GM18502 (cell line): Measurements from ENCODE around the gene OSMR.
"Not testable (repeated sequence)": the region's sequence is repeated elsewhere in the genome, so short reads cannot be mapped to it uniquely, and the experiment has no call there.

Experiments used
- ATAC-seq: cut with Tn5 transposase; IDR thresholded peaks from one replicate; pipeline ENCODE4 v1.9.1; 2021; ENCODE audit warnings: mild to moderate bottlenecking; ENCODE audit not compliant: unreplicated experiment, poor library complexity

OSMR gene

DNA sequence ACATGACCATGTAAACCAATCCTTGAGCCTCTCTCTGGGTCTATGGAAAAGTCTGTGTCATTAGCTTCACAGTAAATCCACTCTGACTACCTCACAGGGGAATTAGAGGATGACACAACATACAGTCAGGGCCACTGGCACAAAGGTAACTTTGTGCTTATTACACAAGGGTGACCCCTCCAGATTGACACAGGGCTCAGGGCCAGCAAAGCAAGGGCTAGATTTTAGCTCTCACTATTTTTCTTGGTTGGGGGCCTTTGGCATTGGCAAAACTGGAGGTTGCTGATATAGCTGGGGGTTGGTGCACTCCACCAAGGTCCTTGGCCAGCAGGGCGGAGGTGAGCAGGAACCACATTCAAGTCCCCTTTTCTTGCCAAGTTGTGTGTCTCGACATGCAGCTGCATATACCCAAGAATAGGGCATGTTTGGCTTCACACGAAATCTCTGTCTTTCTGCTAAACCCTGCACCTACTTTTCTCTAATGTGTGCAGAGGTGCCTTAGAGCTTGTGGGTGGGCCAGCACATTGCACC is 15.2 kb upstream of the OSMR start:
- no peak for ATAC-seq

DNA sequence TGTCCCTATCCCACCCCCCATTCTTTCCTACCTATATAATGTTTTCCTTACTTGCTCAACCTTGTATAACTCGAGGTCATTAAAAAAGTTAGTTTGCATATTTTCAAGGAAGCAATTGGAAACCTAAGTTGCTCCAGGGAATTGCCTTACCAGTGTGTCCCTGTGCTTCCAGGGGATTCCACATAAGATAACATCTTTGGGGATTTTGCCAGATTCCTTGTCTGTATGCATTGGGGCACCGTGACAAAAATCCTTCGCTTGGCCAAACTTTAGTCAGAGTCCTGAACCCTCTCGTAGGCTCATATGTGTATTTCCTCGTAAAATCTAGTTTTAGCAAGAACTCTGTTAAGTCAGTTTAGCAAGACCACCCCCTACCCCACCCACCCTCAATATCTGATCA is 14.7 kb upstream of the OSMR start:
- no peak for ATAC-seq

DNA sequence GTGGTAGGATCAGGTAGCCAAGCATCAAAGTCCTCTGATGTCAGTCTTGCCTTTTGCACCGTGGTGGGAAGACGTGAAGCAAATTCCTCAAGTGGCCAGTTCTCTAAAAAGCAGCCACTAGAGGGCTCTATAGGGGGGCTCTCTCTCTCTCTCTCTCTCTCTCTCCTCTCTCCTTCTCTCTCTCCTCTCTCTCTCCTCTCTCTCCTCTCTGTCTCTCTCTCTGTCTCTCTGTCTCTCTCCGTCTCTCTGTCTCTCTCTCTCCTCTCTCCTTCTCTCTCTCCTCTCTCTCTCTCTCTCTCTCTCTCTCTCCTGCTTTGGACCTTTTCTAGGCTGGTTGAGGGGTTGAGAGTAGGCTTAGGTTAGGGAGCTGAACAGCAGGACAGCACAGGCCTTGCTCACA is 13.9 kb upstream of the OSMR start:
- ATAC-seq = no peak

DNA sequence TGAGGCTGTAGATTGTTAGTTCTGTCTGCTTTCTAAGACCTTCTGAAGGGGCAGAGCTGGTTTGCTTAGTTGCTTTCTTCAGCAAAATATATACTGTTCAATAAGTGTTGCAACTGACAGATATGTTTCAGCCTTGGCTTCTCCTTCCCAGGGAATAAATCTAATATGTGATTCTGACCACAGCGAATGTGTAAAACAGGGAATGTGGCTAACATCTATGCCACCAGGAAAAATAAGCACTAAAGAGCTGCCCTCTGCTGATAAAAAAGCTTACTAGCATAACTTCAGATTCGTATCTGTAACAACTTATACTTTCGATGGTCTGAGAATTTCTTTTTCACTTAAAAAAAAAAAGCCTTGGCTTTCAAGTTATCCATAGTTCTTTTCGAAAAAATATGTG is 13.0 kb upstream of the OSMR start:
- ATAC-seq = no peak

DNA sequence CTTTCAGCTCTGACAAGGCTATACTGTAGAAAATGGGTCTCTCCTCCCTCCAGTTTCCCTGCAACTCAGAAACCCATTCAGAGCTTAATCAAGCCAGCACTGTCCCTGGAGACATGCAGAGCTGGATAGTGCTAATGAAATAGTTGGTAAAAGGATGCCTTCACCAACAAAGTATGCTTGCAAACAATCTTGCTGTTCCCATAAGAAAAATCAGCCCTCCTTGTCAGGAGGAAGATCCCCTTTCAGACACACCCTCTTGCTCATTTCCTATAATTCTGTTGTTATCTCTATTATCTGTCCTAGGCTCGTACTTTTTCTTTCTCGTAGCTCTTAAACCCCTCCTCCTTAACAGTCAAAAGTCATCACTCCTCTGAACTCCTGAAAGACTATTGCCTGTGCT is 9.9 kb upstream of the OSMR start:
- ATAC-seq = no peak

DNA sequence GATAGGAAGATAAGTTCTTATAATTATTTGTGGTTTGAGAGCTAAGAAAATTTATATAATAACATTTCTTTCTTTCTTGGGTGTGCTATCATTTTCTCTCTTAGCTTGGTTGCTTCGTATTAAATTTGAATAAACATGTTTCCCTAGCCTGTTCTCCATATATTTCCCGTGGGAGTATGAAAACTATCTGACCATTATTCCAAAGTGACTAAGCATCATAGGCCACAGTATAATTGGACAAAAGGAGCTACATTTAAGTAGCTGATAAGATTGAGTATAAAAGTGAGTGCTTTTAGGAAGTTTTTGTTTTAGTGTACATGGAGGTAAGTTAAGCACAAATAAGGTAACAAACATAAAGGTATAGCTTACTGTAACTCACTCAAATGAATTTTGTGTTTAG is 8.4 kb upstream of the OSMR start:
- no peak for ATAC-seq

DNA sequence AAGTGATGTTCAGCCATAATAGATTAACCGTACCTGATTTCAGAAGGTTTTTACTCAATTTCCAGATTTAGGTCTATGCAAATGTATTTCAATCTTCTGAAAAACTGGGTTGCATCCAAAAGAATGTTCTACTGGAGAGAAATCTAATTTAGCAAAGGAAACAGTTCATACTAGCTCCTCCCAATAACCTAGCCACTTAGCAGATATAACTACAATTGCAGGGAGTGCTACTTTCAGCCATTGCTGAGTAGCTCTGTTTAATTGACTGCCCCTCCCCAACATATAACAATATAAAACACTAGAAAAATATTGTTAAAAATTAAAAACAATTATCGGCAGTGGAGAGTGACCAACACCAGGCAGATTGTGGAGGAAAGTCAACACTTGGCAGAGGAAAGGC is 7.9 kb upstream of the OSMR start:
- ATAC-seq = no peak

DNA sequence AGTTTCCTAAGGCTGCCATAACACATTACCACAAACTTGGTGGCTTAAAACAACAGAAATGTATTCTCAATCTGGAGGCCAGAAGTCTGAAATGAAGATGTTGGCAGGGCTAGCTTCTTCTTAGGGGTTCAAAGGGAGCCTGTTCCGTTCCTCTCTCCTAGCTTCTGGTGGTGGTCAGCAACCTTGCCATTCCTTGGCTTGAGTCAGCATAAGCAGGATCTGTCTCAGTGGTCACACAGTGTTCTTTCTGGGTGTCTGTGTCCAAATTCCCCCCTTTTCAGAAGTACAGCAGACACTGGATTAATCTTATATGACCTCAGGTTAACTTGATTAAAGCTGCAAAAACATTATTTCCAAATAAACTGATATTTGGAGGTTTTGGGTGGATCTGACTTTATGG is 2.1 kb upstream of the OSMR start:
- no peak for ATAC-seq

DNA sequence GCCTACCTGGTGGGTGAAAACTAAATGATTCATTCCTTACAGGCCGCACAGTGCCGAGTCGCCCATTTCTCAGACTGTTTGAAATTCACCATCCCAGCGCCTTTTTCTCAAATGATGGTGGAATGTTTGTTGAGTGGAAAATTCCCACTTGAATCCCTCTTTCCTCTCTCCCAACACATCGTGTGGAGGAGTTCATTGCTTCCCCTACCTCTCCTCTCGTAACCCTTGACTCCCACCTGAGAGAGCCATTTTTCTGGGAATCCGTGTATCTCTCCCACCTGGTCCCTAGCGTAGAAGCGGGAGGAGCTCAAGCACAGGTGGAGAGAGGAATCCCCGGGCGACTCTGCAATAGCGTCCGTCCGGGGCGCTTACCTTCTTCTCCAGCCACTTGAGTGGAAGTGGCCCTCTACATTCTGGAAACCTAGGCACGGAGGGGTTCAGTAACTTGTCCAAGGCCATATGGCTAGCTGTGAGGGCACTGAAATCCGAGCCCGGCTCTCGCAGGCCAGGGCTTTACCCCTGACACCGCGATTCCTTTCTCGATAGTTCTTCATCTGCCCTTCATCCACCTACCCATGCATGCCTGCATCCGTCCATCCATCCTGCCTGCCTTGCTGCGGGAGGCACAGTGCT is 683 bp downstream of the OSMR start:
- no peak for ATAC-seq

DNA sequence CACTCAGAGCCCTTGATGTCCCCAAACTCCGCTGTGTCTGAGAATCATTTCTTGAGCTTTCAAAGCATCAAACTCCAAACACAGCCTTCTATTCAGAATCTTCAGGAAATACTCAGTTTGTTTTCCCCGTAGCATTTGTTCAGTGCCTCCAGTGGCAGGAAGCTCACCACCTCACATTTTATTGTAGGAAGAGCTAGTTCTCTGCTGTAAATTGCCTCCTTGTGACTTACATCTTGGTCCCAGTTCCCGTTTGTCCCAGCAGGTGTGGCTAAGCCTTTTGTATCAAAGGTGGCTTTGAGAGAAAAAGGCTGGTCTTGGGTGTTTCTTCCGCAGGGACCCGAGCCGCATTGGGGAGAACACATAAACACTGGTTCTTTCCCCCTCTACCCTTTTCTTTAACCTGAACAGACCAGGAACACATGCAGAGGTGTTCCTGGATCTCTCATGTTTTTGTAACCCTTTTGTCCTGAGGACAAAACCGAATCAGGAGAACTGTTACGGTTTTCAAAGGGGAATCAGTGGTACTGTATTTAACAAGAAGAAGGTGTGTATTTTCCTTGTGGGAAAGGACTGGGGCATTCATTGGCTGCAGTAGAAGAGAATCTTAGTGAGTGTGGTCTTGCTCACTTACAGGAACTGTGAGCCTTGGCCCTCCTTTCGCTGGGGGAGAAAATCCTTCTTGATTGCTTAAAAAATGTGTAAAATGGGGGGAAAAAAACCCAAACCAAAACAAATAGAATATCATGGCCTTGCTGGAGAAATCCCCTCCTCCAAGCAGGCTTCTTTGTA is 1.9 kb downstream of the OSMR start:
- ATAC-seq = no peak

DNA sequence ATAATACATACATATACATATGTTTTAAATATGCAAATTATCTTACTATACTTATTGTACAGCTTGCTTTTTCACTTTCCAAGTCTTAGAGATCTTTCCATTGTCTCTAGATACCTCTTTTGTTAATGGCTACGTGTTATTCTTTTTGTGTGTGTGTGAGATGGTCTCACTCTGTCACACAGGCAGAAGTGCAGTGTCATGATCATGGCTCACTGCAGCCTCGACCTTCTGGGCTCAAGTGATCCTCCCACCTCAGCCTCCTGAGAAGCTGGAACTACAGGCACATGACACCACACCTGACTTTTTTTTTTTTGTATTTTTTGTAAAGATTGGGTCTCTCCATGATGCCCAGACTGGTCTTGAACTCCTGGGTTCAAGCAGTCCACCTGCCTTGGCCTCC is 2.8 kb downstream of the OSMR start:
- ATAC-seq = no peak

DNA sequence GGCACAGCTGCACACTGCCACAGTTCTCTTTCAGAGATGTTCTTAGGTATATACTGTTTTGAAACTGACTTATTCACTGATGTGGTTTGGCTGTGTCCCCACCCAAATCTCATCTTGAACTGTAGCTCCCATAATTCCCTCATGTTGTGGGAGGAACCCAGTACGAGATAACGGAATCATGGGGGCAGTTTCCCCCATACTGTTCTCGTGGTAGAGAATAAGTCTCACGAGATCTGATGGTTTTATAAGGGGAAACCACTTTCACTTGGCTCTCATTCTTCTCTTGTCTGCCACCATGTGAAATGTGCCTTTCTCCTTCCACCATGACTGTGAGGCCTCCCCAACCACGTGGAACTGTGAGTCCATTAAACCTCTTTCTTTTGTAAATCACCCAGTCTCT is 5.8 kb downstream of the OSMR start:
- ATAC-seq = not testable (repeated sequence)

DNA sequence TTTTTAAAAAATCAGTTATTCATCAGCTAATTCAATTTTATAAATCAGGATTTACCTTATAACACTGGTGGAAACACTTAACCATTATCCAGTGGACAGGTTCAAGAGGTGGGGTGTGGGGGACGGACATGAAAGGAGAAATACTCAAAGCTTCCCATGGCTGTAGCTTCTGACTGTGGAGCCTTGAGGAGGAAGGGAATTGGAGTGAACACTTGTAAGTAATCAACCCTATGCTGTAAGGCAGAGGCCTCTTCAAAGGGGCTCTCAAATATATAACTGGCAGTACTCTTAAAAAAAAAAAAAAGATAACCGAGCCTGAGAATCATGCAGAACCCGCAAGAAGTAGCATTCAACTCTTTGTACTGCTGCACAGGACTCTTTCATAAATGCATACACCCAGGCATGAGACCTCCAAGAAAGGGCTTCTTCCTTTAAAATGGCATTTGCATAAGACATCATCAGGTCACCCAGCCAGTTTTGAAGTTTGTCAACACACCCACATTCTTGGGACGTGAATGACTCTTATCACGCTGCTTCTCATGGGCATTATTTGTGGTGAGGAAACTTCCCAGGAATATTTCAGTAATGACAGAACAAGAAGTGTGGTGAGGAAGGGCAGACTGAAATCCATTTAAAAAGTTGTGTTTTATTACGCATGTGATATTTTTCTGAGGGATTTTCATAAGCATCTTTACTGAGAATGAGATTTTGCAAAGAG is 8.1 kb downstream of the OSMR start:
- no peak for ATAC-seq

DNA sequence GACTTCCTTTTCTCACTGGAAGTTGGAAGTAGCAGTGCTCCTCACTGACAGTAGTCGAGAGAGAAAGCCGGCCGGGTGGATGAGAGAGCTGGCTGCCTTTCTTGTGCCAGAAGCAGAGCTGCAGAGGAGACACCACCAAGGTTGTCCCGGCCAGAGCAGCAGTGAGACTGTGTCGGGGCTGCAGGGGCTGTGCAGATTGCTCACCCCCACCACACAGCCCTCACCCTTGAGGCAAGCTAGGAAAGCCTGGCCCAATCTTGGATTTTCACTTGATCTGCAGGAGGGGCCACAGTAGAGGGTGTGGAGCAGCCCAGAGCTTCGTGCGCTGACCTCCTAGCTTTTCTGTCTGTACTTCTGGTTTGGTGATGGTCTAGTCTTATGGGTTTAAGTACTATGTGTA is 9.1 kb downstream of the OSMR start:
- ATAC-seq = no peak

DNA sequence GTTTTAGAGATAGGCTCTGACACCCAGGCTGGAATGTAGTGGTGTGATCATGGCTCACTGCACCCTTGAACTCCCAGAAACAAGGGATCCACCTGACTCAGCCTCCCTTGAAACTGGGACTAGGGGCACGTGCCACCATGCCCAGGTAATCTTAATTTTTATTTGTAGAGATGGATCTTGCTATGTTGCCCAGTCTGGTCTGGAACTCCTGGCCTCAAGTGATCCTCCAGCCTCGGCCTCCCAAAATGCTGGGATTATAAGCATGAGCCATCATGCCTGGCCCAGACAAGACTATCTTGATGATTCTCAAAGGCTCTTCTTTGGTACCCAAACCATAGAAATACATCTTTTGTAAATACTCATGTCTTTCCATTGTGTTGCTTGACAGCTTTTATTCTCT is 10.8 kb downstream of the OSMR start:
- ATAC-seq = no peak

DNA sequence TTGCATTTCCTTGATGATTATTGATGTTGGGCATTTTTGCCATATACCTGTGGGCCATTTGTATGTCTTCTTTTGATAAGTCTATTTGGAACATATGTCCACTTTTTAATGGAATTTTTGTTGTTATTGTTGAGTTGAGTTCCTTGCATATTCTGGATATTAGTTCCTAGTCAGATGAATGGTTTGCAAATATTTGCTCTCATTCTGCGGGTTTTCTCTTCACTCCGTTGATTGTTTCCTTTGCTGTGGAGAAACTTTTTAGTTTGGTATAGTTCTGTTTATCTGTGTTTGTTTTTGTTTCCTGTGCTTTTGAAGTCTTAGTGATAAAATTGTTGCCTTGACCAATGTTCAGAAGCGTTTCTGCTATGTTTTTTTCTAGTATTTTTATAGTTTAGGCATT is 13.0 kb downstream of the OSMR start:
- no peak for ATAC-seq

DNA sequence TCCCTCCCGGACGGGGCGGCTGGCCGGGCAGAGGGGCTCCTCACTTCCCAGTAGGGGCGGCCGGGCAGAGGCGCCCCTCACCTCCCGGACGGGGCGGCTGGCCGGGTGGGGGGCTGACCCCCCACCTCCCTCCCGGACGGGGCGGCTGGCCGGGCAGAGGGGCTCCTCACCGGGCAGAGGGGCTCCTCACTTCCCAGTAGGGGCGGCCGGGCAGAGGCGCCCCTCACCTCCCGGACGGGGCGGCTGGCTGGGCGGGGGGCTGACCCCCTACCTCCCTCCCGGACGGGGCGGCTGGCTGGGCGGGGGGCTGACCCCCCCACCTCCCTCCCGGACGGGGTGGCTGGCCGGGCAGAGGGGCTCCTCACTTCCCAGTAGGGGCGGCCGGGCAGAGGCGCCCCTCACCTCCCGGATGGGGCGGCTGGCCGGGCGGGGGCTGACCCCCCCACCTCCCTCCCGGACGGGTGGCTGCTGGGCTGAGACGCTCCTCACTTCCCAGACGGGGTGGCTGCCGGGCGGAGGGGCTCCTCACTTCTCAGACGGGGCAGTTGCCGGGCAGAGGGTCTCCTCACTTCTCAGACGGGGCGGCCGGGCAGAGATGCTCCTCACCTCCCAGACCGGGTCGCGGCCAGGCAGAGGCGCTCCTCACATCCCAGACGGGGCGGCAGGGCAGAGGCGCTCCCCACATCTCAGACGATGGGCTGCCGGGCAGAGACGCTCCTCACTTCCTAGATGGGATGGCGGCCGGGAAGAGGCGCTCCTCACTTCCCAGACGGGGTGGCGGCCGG is 16.4 kb downstream of the OSMR start:
- ATAC-seq = not testable (repeated sequence)

DNA sequence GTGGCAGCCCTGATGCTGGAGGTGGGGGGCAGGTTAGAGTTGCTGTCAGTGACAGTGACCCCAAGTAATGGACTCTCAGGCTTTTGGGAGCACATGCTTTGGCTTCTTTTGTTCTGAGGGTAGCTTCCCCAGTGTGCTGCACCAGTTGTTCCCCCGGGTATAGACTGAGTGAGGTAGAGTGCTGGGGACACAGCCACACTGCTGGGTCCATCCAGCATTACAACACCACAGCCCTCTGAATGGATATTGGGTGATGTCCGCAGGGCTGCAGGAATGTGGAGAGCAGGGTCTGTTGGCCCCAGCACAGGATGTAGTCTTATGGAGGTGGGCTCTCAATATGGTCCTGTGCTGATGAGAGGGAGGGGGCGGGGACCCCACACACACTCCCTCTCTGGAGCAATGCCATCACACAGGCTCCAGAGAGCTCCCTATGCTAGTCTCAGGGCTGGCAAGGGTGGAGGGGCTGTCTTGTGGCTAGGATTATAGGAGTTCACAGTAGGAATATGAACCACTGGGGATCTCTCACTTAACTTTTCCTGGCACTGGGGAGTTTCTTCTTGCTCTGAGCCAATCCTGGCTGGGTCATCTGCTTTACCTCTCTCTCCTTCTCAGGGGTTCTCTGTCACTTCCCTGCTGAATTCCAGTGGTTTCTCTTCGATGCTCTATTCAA is 20.7 kb downstream of the OSMR start:
- no peak for ATAC-seq

DNA sequence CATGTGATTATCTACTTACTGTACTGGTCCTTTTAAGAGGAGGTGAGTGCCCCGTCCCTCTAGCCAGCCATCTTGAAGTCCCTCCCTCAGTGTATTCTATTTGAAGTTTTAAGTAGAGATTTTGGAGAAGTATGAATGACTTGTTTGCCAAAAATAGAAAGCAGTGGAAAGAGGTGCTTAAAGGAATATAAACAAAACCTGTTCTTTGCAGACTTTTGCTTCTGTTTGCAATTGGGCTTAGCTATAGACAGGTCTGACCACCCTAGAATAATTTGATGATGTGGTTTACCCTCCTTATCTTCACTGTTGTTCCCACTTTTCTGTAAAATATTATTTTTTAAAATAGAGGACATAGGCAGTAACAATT is 21.2 kb downstream of the OSMR start:
- ATAC-seq = no peak

DNA sequence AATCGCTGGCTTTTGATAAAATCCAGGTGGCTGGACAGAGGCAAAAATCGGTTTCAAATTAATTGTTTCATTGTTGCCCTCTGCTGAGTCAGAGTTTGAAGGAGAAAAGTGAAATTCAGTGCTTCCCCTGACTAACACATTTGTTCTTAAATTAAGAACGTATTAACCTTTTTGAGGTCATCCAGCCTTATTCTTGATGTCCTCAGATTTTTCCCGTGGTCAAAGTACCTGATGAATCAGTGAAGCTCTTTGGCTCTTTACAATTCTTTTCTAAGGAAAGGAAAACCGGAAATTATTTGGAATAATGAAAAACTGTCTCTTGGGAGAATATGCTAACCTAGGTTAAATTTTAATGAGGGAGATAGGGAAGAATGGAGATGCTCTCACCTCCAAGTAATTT is 21.6 kb downstream of the OSMR start:
- ATAC-seq = no peak
